GM21526 (cell line): Measurements from ENCODE around the gene DEPDC7.
"Not testable (repeated sequence)": the region's sequence is repeated elsewhere in the genome, so short reads cannot be mapped to it uniquely, and the experiment has no call there.

Experiments used
- ATAC-seq: cut with Tn5 transposase; IDR thresholded peaks from one replicate; pipeline ENCODE4 v1.9.1; 2021; ENCODE audit warnings: moderate library complexity; ENCODE audit not compliant: unreplicated experiment, low FRiP score

DEPDC7 gene

DNA sequence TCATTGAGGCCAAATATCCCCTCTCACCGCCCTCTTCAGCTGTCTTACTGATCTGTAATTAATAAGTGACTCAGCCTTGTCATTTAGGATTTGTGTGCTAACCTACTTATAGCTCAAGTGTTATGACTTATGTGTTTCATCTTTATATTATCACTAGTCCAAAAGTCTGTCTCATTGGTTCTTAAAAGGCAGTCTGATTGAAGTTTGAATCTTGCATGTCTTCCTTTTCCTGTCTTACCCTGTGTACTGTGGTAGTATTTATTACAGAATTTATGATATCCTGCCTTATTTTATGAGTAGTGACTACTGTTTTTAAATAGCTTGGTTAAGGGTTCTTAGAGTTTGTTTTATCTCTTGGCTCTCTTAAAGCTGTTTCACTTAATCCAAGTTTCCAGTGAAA, 6.3 kb downstream of the DEPDC7 start:
- no peak for ATAC-seq

DNA sequence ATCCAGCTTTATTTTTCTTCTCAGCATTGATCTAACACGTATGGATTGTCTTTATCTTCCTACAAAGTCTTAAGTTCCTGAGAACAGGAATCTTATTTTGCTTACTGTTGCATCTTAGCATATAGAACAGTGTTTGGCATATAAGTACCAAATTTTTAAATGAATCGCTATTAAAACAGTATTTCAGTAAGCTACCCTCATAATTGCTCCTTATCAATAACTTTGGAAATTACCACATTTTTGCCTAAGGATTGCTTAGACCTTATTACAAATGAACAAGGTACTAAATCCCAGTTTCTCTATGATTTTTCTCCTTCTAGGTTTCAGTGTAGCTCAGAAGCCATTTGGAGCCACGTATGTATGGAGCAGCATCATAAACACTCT, 9.7 kb downstream of the DEPDC7 start:
- ATAC-seq, result no peak

DNA sequence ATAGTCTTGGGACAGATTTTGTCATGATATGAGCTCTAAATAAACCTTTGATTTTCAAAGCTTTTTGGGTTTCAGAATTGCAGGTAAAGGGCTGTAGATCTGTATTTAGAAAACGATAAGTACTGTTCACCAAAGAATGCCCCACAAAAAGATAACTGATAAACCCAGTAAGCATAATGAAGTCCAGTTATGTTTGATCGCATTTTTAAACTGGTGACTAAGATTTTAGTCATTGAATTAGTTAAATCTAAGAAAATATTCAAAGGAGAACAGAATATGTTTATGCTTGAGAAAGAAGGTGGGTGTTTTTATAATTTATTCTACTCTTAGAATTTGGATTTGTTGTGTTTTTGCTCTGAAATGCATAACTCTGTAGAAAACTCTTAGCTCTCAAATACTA, 11.6 kb downstream of the DEPDC7 start:
- ATAC-seq, result no peak

- ATAC-seq, result no peak
These were observed 12.3 kb downstream of the DEPDC7 start for GRCh38 chr11:33027846-33028536.

DNA sequence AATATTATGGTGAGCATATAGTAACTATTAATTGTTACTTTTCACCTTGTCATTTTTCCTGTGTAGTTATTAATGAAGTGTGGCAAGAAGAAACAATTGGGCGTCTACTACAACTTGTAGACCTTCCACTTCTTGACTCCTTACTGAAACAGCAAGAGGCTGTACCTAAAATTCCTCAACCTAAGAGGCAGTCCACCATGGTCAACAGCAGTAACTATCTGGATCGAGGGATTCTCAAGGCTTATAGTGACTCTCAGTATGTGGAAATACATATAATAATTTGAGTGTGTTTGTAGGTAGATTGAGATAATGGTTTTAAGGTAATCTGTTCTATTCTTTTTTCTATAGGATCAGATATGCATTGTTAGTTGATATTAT, 12.8 kb downstream of the DEPDC7 start:
- no peak for ATAC-seq

- not testable (repeated sequence) for ATAC-seq
These were observed 13.5 kb downstream of the DEPDC7 start for GRCh38 chr11:33029218-33029617.

DNA sequence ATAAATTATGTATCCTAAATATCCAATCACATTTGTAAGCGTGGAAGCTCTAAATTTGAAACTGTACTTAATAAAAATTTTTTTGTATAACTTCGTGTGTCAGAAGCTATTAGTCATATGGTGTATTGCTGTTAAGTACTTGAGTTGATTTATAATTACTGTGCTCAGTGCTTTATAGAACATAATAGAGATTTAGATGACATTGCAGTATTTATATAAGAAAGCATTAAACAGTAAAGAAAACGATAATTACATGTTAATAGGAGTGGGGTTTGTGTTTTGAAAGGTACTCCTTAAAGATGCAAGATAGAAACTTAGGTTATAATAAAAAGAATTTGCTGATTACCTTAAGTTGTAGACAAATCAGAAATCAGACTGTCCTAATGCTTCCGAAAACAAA, 17.8 kb downstream of the DEPDC7 start:
- ATAC-seq, result no peak

GRCh38 chr11:33035011-33035410, 19.3 kb downstream of the DEPDC7 start:
- no peak for ATAC-seq

- ATAC-seq, result peak; percentile 82
These were observed 23.8 kb downstream of the DEPDC7 start, which contains the start of gene TCP11L1 for GRCh38 chr11:33039274-33040032. TCP11L1 (plus strand) TSS chr11:33039572; CDS start chr11:33043774, 4,202 bp downstream.

DNA sequence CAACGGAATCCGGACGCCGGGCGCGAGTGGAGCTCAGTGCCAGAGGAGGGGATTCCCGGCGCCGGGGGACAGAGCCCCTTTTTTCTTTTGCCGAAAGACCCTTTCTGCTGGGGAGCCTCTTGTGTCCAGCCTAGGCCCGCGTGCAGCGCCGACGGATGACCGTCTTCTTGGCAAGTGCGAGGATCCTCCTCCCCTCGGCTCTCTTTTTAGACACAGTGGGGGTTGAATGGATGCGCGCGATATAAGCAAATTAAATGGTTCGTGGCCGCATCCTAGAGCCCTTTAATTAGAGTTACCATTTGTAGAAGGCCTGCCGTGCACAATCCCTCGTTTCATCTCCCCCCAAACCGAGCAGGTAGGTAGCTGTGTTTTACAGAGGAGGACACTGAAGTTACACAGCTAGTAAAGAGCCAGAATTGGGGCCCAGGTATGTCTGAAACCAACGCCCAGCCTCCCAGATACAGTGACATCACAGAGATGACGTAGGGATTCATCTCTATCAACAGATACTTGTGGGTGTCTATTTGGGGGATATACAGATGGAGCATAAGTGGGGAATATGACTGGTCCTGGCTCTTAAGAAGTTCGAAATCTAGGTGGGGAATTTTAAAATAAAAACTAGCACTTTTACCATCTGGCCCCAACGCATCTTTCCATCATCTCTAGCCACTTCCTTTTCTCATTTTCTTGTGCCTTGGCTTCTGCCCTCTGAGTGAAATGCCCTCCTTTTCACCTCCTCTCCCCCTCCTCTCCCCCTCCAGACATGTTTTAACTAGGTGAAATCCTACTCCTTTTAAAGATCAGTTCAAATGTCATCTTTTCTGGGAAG, 24.6 kb downstream of the DEPDC7 start:
- peak; percentile 34 for ATAC-seq

DNA sequence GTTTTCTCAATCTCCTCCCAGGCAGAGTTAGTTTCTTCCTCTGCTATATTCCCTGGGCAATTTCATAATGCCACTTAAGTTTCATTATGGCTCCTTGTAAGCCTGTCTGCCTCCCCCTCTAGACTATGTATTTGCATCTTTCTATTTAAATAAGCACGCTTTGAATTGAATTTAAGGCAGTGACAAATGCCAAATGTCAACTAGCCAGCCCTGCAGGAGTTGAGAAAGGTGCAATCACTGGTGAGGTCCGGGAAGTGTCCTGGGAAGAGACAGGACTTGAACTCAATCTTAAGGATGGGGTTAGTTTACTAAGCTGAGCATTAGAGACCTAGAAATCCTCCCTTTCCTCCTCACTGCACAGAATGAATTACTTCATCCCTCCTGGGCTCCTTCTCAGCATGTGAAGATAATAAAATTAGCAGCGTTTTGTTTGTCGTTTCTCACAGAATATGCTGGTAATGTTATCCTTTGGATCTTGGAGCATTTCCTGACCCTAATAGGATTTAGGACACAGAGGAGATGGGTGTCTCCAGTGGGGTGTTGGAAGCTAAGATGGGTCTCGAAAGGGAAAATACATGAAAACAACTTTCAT, 25.3 kb downstream of the DEPDC7 start:
- no peak for ATAC-seq

DNA sequence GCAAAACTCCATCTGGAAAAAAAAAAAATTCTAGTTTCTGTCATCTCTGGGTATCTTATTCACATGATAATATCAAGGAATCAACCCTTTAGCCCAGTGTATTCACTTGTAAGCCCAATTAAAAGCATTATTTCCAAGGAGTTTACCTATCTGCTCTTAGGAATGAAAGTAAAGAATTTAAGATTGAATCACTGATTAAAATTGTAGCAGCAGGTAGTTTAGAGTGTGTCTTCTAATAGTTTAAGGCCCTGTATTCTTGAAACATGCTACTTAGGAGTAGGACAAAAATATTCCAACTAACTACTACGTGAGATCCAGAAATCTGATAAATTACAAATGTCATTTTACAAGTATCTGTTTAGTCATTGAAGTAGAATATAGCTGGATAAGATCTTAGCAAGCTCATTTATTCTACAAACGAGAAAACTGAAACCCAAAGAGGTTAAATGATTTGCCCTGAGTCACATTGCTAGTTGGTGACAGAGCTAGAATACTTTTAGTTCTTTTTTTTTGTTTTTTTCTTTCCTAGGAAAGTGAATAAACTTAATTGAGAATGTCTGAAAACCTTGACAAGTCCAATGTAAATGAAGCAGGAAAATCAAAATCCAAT, 27.6 kb downstream of the DEPDC7 start:
- no peak for ATAC-seq

DNA sequence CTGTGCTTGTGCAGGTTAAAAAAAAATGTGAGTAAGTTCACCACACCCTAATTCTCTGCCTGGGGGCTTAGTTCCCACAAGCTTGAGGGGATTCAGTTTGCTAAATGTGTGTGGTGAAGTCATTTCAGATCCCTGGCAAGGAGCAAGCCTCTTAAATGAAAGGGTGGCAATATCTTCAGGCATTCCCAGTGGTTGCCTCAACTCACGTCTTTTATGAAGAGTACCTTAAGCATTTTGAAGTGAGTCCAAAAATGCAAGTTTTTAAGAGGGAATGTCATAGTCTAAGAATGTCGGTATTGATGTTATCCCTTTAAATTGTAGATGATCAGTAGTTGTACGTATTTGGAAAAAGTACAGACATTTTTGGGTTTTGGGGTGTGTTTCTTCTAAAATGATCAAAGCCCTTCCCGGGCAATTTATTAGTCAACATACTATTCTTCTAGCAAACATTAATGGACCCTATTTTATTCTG, 28.6 kb downstream of the DEPDC7 start:
- ATAC-seq, result no peak

DNA sequence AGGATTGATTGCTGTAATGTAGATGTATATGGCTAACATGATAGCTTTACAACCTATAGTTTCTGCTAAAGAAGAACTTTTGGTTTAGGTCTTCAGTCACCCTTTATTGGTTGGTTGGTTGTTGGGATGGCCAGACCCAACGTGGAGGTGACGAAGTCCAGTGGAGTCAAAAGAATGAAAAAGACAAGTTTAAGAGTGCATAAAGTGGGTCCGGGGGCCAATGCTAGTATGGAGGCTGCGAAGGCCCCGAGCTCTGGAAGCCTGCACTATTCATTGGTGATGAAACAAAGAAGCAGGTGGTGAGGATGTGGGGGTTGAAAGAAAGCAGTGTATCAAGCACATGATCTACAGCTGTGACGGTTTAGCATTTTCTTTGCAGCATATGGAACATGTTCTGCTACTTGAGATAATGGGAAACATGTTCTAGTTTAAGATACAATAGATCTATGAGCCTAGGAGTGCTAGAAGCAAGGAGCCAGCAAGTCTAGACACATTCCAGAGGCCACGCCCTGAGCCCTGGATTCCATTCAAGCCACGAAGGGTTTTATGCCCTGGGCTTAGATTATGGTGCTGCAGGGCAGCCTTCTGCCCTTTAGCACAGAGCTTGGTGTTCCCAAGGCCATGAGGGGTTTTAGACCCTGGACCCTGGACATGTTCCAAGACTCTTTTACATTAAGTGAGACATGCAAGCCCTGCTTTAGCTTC, 30.0 kb downstream of the DEPDC7 start:
- no peak for ATAC-seq

- not testable (repeated sequence) for ATAC-seq
These were observed 33.0 kb downstream of the DEPDC7 start for GRCh38 chr11:33048701-33049100.

GRCh38 chr11:33049565-33050408, 34.1 kb downstream of the DEPDC7 start:
- not testable (repeated sequence) for ATAC-seq

DNA sequence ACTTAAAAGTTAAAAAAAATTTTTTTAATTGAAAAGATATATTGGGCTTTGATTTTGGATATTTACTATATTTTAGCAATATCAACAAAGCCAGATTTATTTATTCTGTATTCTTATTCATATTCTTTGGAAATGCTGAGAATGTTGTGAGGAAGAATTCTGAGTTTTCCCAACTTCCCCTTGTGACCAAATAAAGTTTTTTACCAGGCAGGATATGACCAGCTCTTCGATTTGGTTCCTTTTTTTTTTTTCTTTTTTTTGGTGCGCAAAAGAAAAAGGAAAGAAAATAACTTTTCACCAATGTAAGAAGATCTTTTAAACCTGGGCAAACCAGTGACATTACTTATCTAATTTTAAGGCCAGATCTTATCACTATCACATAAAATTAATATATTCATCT, 36.6 kb downstream of the DEPDC7 start:
- no peak for ATAC-seq

GRCh38 chr11:33055375-33055774, 39.7 kb downstream of the DEPDC7 start:
- ATAC-seq, result no peak

GRCh38 chr11:33057284-33057683, 41.6 kb downstream of the DEPDC7 start:
- ATAC-seq, result no peak
